Measurements from ENCODE around the gene FBXO15.

Gene FBXO15

GRCh38 chr18:74081966-74082741 lies 65.5 kb downstream of the FBXO15 start:
- H3K4me1 ChIP-seq (ENCODE audit: insufficient read depth, low read length), result peaks cover 10% of the 10 kb centered on the region
- no peak overlapping the region for H3K4me3 ChIP-seq (ENCODE audit: low read length)
- no peaks in the 10 kb centered on the region for H3K27me3 ChIP-seq (ENCODE audit: insufficient read depth, low read length)
- no peaks in the 10 kb centered on the region for H3K36me3 ChIP-seq (ENCODE audit: insufficient read depth, low read length)
- H2AFZ ChIP-seq (ENCODE audit: low read depth, low read length), result no peak overlapping the region
- H3K9me3 ChIP-seq (ENCODE audit: low read length), result no peaks in the 10 kb centered on the region

GRCh38 chr18:74078257-74078656 lies 69.4 kb downstream of the FBXO15 start:
- Histone ChIP-seq H3K27me3 (ENCODE audit: insufficient read depth, low read length) (no peaks in the 10 kb centered on the region), H3K4me3 (ENCODE audit: low read length) (no peak overlapping the region), H2AFZ (ENCODE audit: low read depth, low read length) (no peak overlapping the region), H3K4me1 (ENCODE audit: insufficient read depth, low read length) (peaks cover 8% of the 10 kb centered on the region), H3K9me3 (ENCODE audit: low read length) (no peaks in the 10 kb centered on the region), H3K36me3 (ENCODE audit: insufficient read depth, low read length) (no peaks in the 10 kb centered on the region)

- H3K4me1 ChIP-seq (ENCODE audit: insufficient read depth, low read length), result no peaks in the 10 kb centered on the region
- no peaks in the 10 kb centered on the region for H3K27me3 ChIP-seq (ENCODE audit: insufficient read depth, low read length)
- no peaks in the 10 kb centered on the region for H3K36me3 ChIP-seq (ENCODE audit: insufficient read depth, low read length)
- no peaks in the 10 kb centered on the region for H3K9me3 ChIP-seq (ENCODE audit: low read length)
- H3K4me3 ChIP-seq (ENCODE audit: low read length), result no peak overlapping the region
- no peak overlapping the region for H2AFZ ChIP-seq (ENCODE audit: low read depth, low read length)
Measured at GRCh38 chr18:74074668-74075564, 72.7 kb downstream of the FBXO15 start.

GRCh38 chr18:74073957-74074667 lies 73.5 kb downstream of the FBXO15 start:
- Histone ChIP-seq H3K9me3 (ENCODE audit: low read length) (no peaks in the 10 kb centered on the region), H2AFZ (ENCODE audit: low read depth, low read length) (no peak overlapping the region), H3K4me1 (ENCODE audit: insufficient read depth, low read length) (no peaks in the 10 kb centered on the region), H3K4me3 (ENCODE audit: low read length) (no peak overlapping the region), H3K36me3 (ENCODE audit: insufficient read depth, low read length) (no peaks in the 10 kb centered on the region), H3K27me3 (ENCODE audit: insufficient read depth, low read length) (no peaks in the 10 kb centered on the region)

- Histone ChIP-seq H3K36me3 (ENCODE audit: insufficient read depth, low read length) (no peaks in the 10 kb centered on the region), H3K4me3 (ENCODE audit: low read length) (no peak overlapping the region), H3K4me1 (ENCODE audit: insufficient read depth, low read length) (no peaks in the 10 kb centered on the region), H3K27me3 (ENCODE audit: insufficient read depth, low read length) (no peaks in the 10 kb centered on the region), H2AFZ (ENCODE audit: low read depth, low read length) (no peak overlapping the region), H3K9me3 (ENCODE audit: low read length) (no peaks in the 10 kb centered on the region)
Measured at GRCh38 chr18:74069178-74070050, 78.2 kb downstream of the FBXO15 start.

- H2AFZ ChIP-seq (ENCODE audit: low read depth, low read length), result no peak overlapping the region
- no peaks in the 10 kb centered on the region for H3K9me3 ChIP-seq (ENCODE audit: low read length)
- no peak overlapping the region for H3K4me3 ChIP-seq (ENCODE audit: low read length)
- no peaks in the 10 kb centered on the region for H3K36me3 ChIP-seq (ENCODE audit: insufficient read depth, low read length)
- H3K4me1 ChIP-seq (ENCODE audit: insufficient read depth, low read length), result no peaks in the 10 kb centered on the region
- H3K27me3 ChIP-seq (ENCODE audit: insufficient read depth, low read length), result no peaks in the 10 kb centered on the region
Measured at GRCh38 chr18:74068296-74068695, 79.3 kb downstream of the FBXO15 start.

- Histone ChIP-seq H2AFZ (ENCODE audit: low read depth, low read length) (no peak overlapping the region), H3K4me1 (ENCODE audit: insufficient read depth, low read length) (no peaks in the 10 kb centered on the region), H3K9me3 (ENCODE audit: low read length) (no peaks in the 10 kb centered on the region), H3K27me3 (ENCODE audit: insufficient read depth, low read length) (no peaks in the 10 kb centered on the region), H3K4me3 (ENCODE audit: low read length) (no peak overlapping the region), H3K36me3 (ENCODE audit: insufficient read depth, low read length) (no peaks in the 10 kb centered on the region)
Measured at GRCh38 chr18:74066018-74066417, 81.6 kb downstream of the FBXO15 start.

- H3K4me1 ChIP-seq (ENCODE audit: insufficient read depth, low read length), result no peaks in the 10 kb centered on the region
- H2AFZ ChIP-seq (ENCODE audit: low read depth, low read length), result no peak overlapping the region
- H3K4me3 ChIP-seq (ENCODE audit: low read length), result no peak overlapping the region
- no peaks in the 10 kb centered on the region for H3K9me3 ChIP-seq (ENCODE audit: low read length)
- no peaks in the 10 kb centered on the region for H3K27me3 ChIP-seq (ENCODE audit: insufficient read depth, low read length)
- no peaks in the 10 kb centered on the region for H3K36me3 ChIP-seq (ENCODE audit: insufficient read depth, low read length)
Measured at GRCh38 chr18:74065366-74065765, 82.3 kb downstream of the FBXO15 start.

GRCh38 chr18:74064510-74064909 lies 83.1 kb downstream of the FBXO15 start:
- Histone ChIP-seq H3K36me3 (ENCODE audit: insufficient read depth, low read length) (no peaks in the 10 kb centered on the region), H2AFZ (ENCODE audit: low read depth, low read length) (no peak overlapping the region), H3K27me3 (ENCODE audit: insufficient read depth, low read length) (no peaks in the 10 kb centered on the region), H3K4me3 (ENCODE audit: low read length) (no peak overlapping the region), H3K4me1 (ENCODE audit: insufficient read depth, low read length) (no peaks in the 10 kb centered on the region), H3K9me3 (ENCODE audit: low read length) (no peaks in the 10 kb centered on the region)

- Histone ChIP-seq H3K4me3 (ENCODE audit: low read length) (no peak overlapping the region), H2AFZ (ENCODE audit: low read depth, low read length) (no peak overlapping the region), H3K9me3 (ENCODE audit: low read length) (no peaks in the 10 kb centered on the region), H3K36me3 (ENCODE audit: insufficient read depth, low read length) (no peaks in the 10 kb centered on the region), H3K27me3 (ENCODE audit: insufficient read depth, low read length) (no peaks in the 10 kb centered on the region), H3K4me1 (ENCODE audit: insufficient read depth, low read length) (no peaks in the 10 kb centered on the region)
Measured at GRCh38 chr18:74063557-74063956, 84.1 kb downstream of the FBXO15 start.

- Histone ChIP-seq H3K27me3 (ENCODE audit: insufficient read depth, low read length) (no peaks in the 10 kb centered on the region), H3K36me3 (ENCODE audit: insufficient read depth, low read length) (no peaks in the 10 kb centered on the region), H3K4me1 (ENCODE audit: insufficient read depth, low read length) (no peaks in the 10 kb centered on the region), H2AFZ (ENCODE audit: low read depth, low read length) (no peak overlapping the region), H3K9me3 (ENCODE audit: low read length) (no peaks in the 10 kb centered on the region), H3K4me3 (ENCODE audit: low read length) (no peak overlapping the region)
Measured at GRCh38 chr18:74063023-74063422, 84.6 kb downstream of the FBXO15 start.

GRCh38 chr18:74062037-74062436 lies 85.6 kb downstream of the FBXO15 start:
- no peaks in the 10 kb centered on the region for H3K4me1 ChIP-seq (ENCODE audit: insufficient read depth, low read length)
- no peak overlapping the region for H3K4me3 ChIP-seq (ENCODE audit: low read length)
- no peaks in the 10 kb centered on the region for H3K36me3 ChIP-seq (ENCODE audit: insufficient read depth, low read length)
- no peaks in the 10 kb centered on the region for H3K27me3 ChIP-seq (ENCODE audit: insufficient read depth, low read length)
- H3K9me3 ChIP-seq (ENCODE audit: low read length), result no peaks in the 10 kb centered on the region
- no peak overlapping the region for H2AFZ ChIP-seq (ENCODE audit: low read depth, low read length)

Data from neuron (in vitro differentiated cells).